Measurements from ENCODE around the gene SLC4A7. TPM values are rescaled to one million over a fixed set of nuclear protein-coding genes. Genes with fewer than 3 reads are reported as not detected.

Gene SLC4A7
- total RNA-seq, 1 experiment from 2014 or later: 90.8 TPM

- no peak for DNase-seq (ENCODE audit: low spot score)
- H3K27me3 Mint-ChIP-seq (ENCODE audit: low read depth): no peaks in the 10 kb centered on the region
- peaks cover 38% of the 10 kb centered on the region for H3K4me1 Mint-ChIP-seq
- no peak overlapping the region for H3K4me3 Mint-ChIP-seq
- peak overlapping the region; percentile 46 for H3K27ac Mint-ChIP-seq
- TF ChIP-seq ZBTB21 (CRISPR knock-in tag; IDR thresholded peaks at IDR 0.05; ENCODE audit: borderline replicate concordance) (no peak), MYBL2 (CRISPR knock-in tag; IDR thresholded peaks at IDR 0.05) (no peak), PRDM15 (CRISPR knock-in tag; IDR thresholded peaks at IDR 0.05) (no peak), USF2 (CRISPR knock-in tag; IDR thresholded peaks at IDR 0.05) (no peak), ZNF121 (CRISPR knock-in tag; IDR thresholded peaks at IDR 0.05) (no peak), ELF4 (CRISPR knock-in tag; IDR thresholded peaks at IDR 0.05; ENCODE audit: low read depth) (no peak), HMGA2 (CRISPR knock-in tag; IDR thresholded peaks at IDR 0.05) (no peak), TP53 (CRISPR knock-in tag; IDR thresholded peaks at IDR 0.05) (no peak), ERG (CRISPR knock-in tag; IDR thresholded peaks at IDR 0.05) (no peak), HMGXB4 (CRISPR knock-in tag; IDR thresholded peaks at IDR 0.05) (no peak), NR1H2 (CRISPR knock-in tag; IDR thresholded peaks at IDR 0.05) (no peak), IRF1 (CRISPR knock-in tag; IDR thresholded peaks at IDR 0.05) (no peak), CDX4 (CRISPR knock-in tag; IDR thresholded peaks at IDR 0.05; ENCODE audit: borderline replicate concordance) (no peak), ZBTB43 (CRISPR knock-in tag; IDR thresholded peaks at IDR 0.05) (no peak), NFE2L1 (CRISPR knock-in tag; IDR thresholded peaks at IDR 0.05) (no peak), NFYB (CRISPR knock-in tag; conservative IDR thresholded peaks at IDR 0.05; ENCODE audit: low read depth) (no peak)
- peaks cover 17% of the 10 kb centered on the region for H3K36me3 Mint-ChIP-seq
- ATAC-seq: no peak
- ChIA-PET CTCF (interaction anchor here (1.0 kb wide), 1 partner anchor 229 kb away, joined by 4 read pairs; no protein-coding TSS in a partner anchor), POLR2A (no interaction called here)
- no peaks in the 10 kb centered on the region for H3K9me3 Mint-ChIP-seq
These were observed 31.7 kb downstream of the SLC4A7 start for GRCh38 chr3:27452368-27453090.

Data from WTC11 (cell line).